WTC11 (cell line): Measurements from ENCODE around the gene GRM4. TPM values are rescaled to one million over a fixed set of nuclear protein-coding genes. Genes with fewer than 3 reads are reported as not detected.

Source experiments
- ATAC-seq: fragments of 200-7000 bp; cut with Tn5 transposase; 2 replicates; pipeline ENCODE4 v1.10.0; 2021; ENCODE audit warnings: mild to moderate bottlenecking, moderate library complexity
- CTCF ChIA-PET: fragments of 300-600 bp; sonication (Branson Sonifier 250); formaldehyde crosslinking; loops from one replicate; lab custom pipeline; 2021; ENCODE audit warnings: antibody characterized with exemption; lab: Charles Lee
- POLR2A ChIA-PET: fragments of 350-600 bp; sonication (Branson Sonifier 250); formaldehyde crosslinking; loops from one replicate; lab custom pipeline; 2021; ENCODE audit warnings: antibody characterized with exemption; lab: Charles Lee
- DNase-seq: peaks from one replicate; pipeline ENCODE4 v3.0.0; 2021; ENCODE audit warnings: low spot score
- H3K27ac Mint-ChIP-seq: 2 replicates; pipeline ENCODE4 v1.8.0; 2021; ENCODE audit warnings: mixed read lengths
- H3K27me3 Mint-ChIP-seq: 2 replicates; pipeline ENCODE4 v1.8.0; 2021; ENCODE audit warnings: low read depth, mild to moderate bottlenecking, moderate library complexity, mixed read lengths
- H3K36me3 Mint-ChIP-seq: 2 replicates; pipeline ENCODE4 v1.8.0; 2021; ENCODE audit warnings: mixed read lengths
- H3K4me1 Mint-ChIP-seq: 2 replicates; pipeline ENCODE4 v1.8.0; 2022; ENCODE audit warnings: mixed read lengths
- H3K4me3 Mint-ChIP-seq: 2 replicates; pipeline ENCODE4 v1.8.0; 2021; ENCODE audit warnings: mild to moderate bottlenecking, moderate library complexity, mixed read lengths
- H3K9me3 Mint-ChIP-seq: 2 replicates; pipeline ENCODE4 v1.8.0; 2021; ENCODE audit warnings: mixed read lengths
- AR ChIP-seq: fragments of 250-450 bp; sonication (Bioruptor Pico); IDR thresholded peaks from 2 replicates; pipeline ENCODE4 v1.9.0; 2021; ENCODE audit warnings: mild to moderate bottlenecking
- ARID4B ChIP-seq: sonication (generic); formaldehyde crosslinking; IDR thresholded peaks from 2 replicates; pipeline ENCODE4 v1.8.0; 2023; ENCODE audit warnings: missing genetic modification reagents, mild to moderate bottlenecking, borderline replicate concordance
- ATF6 ChIP-seq: sonication (generic); formaldehyde crosslinking; IDR thresholded peaks from 2 replicates; pipeline ENCODE4 v1.8.1; 2023; ENCODE audit warnings: mild to moderate bottlenecking, missing genetic modification reagents
- E2F4 ChIP-seq: sonication (generic); formaldehyde crosslinking; IDR thresholded peaks from 2 replicates; pipeline ENCODE4 v1.8.1; 2022; ENCODE audit warnings: low read depth, mild to moderate bottlenecking, moderate library complexity, missing genetic modification reagents, borderline replicate concordance
- IRF1 ChIP-seq: sonication (generic); formaldehyde crosslinking; IDR thresholded peaks from 2 replicates; pipeline ENCODE4 v1.8.0; 2023; ENCODE audit warnings: missing genetic modification reagents
- IRF2 ChIP-seq: sonication (generic); formaldehyde crosslinking; IDR thresholded peaks from 2 replicates; pipeline ENCODE4 v1.8.0; 2022; ENCODE audit warnings: low read depth, missing genetic modification reagents, borderline replicate concordance
- JAZF1 ChIP-seq: fragments of 250-450 bp; sonication (Bioruptor Pico); IDR thresholded peaks from 2 replicates; pipeline ENCODE4 v1.9.0; 2021; ENCODE audit warnings: moderate library complexity, mild to moderate bottlenecking, inconsistent platforms
- PREB ChIP-seq: sonication (generic); formaldehyde crosslinking; IDR thresholded peaks from 2 replicates; pipeline ENCODE4 v1.8.1; 2022; ENCODE audit warnings: mild to moderate bottlenecking, missing genetic modification reagents, moderate library complexity, borderline replicate concordance
- ZMAT4 ChIP-seq: fragments of 250-450 bp; sonication (Bioruptor Pico); IDR thresholded peaks from 2 replicates; pipeline ENCODE4 v1.9.0; 2021; ENCODE audit warnings: mild to moderate bottlenecking
- ZNF281 ChIP-seq: sonication (generic); formaldehyde crosslinking; IDR thresholded peaks from 2 replicates; pipeline ENCODE4 v1.8.0; 2023; ENCODE audit warnings: mild to moderate bottlenecking, missing genetic modification reagents
- ZNF423 ChIP-seq: fragments of 250-450 bp; sonication (Bioruptor Pico); IDR thresholded peaks from 2 replicates; pipeline ENCODE4 v2.1.2; 2022; ENCODE audit warnings: mild to moderate bottlenecking, moderate library complexity
- ZNF671 ChIP-seq: fragments of 250-450 bp; sonication (Bioruptor Pico); IDR thresholded peaks from 2 replicates; pipeline ENCODE4 v1.8.0; 2021; ENCODE audit warnings: mild to moderate bottlenecking
- ZSCAN18 ChIP-seq: fragments of 250-450 bp; sonication (Bioruptor Pico); IDR thresholded peaks from 2 replicates; pipeline ENCODE4 v2.1.2; 2022; ENCODE audit warnings: mild to moderate bottlenecking, moderate library complexity
- total RNA-seq: library from RNA; stranded (reverse); gene quantifications from 3 replicates; pipeline ENCODE4 v1.2.3, GENCODE V29; 2021

The GRM4 gene
- total RNA-seq, 1 experiment from 2014 or later: 34.5 TPM

- no peak for TF ChIP-seq ZSCAN18 (CRISPR knock-in tag)
- no peak for TF ChIP-seq ZNF423 (CRISPR knock-in tag)
- TF ChIP-seq ARID4B (CRISPR knock-in tag): no peak
- no peak for TF ChIP-seq AR (CRISPR knock-in tag)
- TF ChIP-seq IRF1 (CRISPR knock-in tag): no peak
- TF ChIP-seq ZMAT4 (CRISPR knock-in tag): no peak
- no peak for TF ChIP-seq ZNF671 (CRISPR knock-in tag)
Observed at GRCh38 chr6:34090529-34090928, 55.4 kb downstream of the GRM4 start (continued).

GRCh38 chr6:34086558-34086957 lies 59.3 kb downstream of the GRM4 start:
- Mint-ChIP-seq H3K36me3 (peaks cover 3% of the 10 kb centered on the region), H3K27ac (no peak overlapping the region), H3K4me1 (peaks cover 19% of the 10 kb centered on the region), H3K4me3 (no peak overlapping the region), H3K9me3 (no peaks in the 10 kb centered on the region), H3K27me3 (no peaks in the 10 kb centered on the region)
- ChIA-PET POLR2A (no interaction called here), CTCF (interaction anchor here (1.5 kb wide), 1 partner anchor 12 kb away, joined by 3 read pairs; no protein-coding TSS in a partner anchor)
- no peak for DNase-seq
- ATAC-seq: no peak
- no peak for TF ChIP-seq E2F4 (CRISPR knock-in tag)
- no peak for TF ChIP-seq JAZF1 (CRISPR knock-in tag)
- no peak for TF ChIP-seq ZNF281
- TF ChIP-seq IRF1 (CRISPR knock-in tag): no peak
- TF ChIP-seq ATF6 (CRISPR knock-in tag): no peak
- TF ChIP-seq PREB: no peak
- no peak for TF ChIP-seq IRF2 (CRISPR knock-in tag)
